SK-N-SH treated with all-trans-retinoic acid at 6 μM for 48 hours (cell line): ENCODE measurements around the gene ANO10.

Experiments
- ATAC-seq: fragments of 200-7000 bp; cut with Tn5 transposase; 3 replicates; pipeline ENCODE4 v1.9.1; 2020; ENCODE audit warnings: mild to moderate bottlenecking, moderate library complexity
- BACH2 ChIP-seq: fragments of 250-450 bp; sonication (Bioruptor Pico); IDR thresholded peaks from 2 replicates; pipeline ENCODE4 v1.9.0; 2021; ENCODE audit warnings: mild to moderate bottlenecking, borderline replicate concordance
- CSDC2 ChIP-seq: fragments of 250-450 bp; sonication (Bioruptor Pico); IDR thresholded peaks from 2 replicates; pipeline ENCODE4 v1.5.0; 2020; ENCODE audit warnings: mild to moderate bottlenecking, moderate library complexity
- CSRNP3 ChIP-seq: fragments of 250-450 bp; sonication (Bioruptor Pico); IDR thresholded peaks from 2 replicates; pipeline ENCODE4 v1.5.1; 2021; ENCODE audit warnings: mild to moderate bottlenecking, moderate library complexity
- ESRRG ChIP-seq: fragments of 250-450 bp; sonication (Bioruptor Pico); IDR thresholded peaks from 2 replicates; pipeline ENCODE4 v1.6.1; 2021; ENCODE audit warnings: mild to moderate bottlenecking
- GLIS3 ChIP-seq: fragments of 250-450 bp; sonication (Bioruptor Pico); IDR thresholded peaks from 2 replicates; pipeline ENCODE4 v1.5.0; 2020; ENCODE audit warnings: mild to moderate bottlenecking, moderate library complexity
- ISL1 ChIP-seq: fragments of 250-450 bp; sonication (Bioruptor Pico); IDR thresholded peaks from 2 replicates; pipeline ENCODE4 v2.1.2; 2022; ENCODE audit warnings: mild to moderate bottlenecking, moderate library complexity
- POU6F1 ChIP-seq: fragments of 250-450 bp; sonication (Bioruptor Pico); IDR thresholded peaks from 2 replicates; pipeline ENCODE4 v1.8.0; 2021; ENCODE audit warnings: low read depth, mild to moderate bottlenecking, moderate library complexity, borderline replicate concordance
- PPARA ChIP-seq: fragments of 250-450 bp; sonication (Bioruptor Pico); IDR thresholded peaks from 2 replicates; pipeline ENCODE4 v1.5.0; 2020; ENCODE audit warnings: mild to moderate bottlenecking, borderline replicate concordance
- RARB ChIP-seq: fragments of 250-450 bp; sonication (Bioruptor Pico); IDR thresholded peaks from 2 replicates; pipeline ENCODE4 v1.8.0; 2021; ENCODE audit warnings: mild to moderate bottlenecking, moderate library complexity
- SNAI2 ChIP-seq: fragments of 250-450 bp; sonication (Bioruptor Pico); IDR thresholded peaks from 2 replicates; pipeline ENCODE4 v1.5.0; 2020; ENCODE audit warnings: mild to moderate bottlenecking, moderate library complexity
- TOX ChIP-seq: fragments of 250-450 bp; sonication (Bioruptor Pico); IDR thresholded peaks from 2 replicates; pipeline ENCODE4 v1.8.0; 2021; ENCODE audit warnings: mild to moderate bottlenecking, moderate library complexity, borderline replicate concordance
- TSHZ2 ChIP-seq: fragments of 250-450 bp; sonication (Bioruptor Pico); IDR thresholded peaks from 2 replicates; pipeline ENCODE4 v1.5.0; 2020; ENCODE audit warnings: mild to moderate bottlenecking, moderate library complexity
- ZC3H10 ChIP-seq: fragments of 250-450 bp; sonication (Bioruptor Pico); IDR thresholded peaks from 2 replicates; pipeline ENCODE4 v1.5.1; 2021; ENCODE audit warnings: mild to moderate bottlenecking, moderate library complexity
- ZFP30 ChIP-seq: fragments of 450-650 bp; formaldehyde crosslinking; IDR thresholded peaks from 2 replicates; pipeline ENCODE4 v1.5.0; 2022; ENCODE audit warnings: mild to moderate bottlenecking, moderate library complexity
- ZNF565 ChIP-seq: fragments of 450-650 bp; formaldehyde crosslinking; conservative IDR thresholded peaks from 2 replicates; pipeline ENCODE4 v1.5.0; 2020; ENCODE audit warnings: low read depth, mild to moderate bottlenecking, moderate library complexity
- ZNF70 ChIP-seq: fragments of 450-650 bp; formaldehyde crosslinking; IDR thresholded peaks from 2 replicates; pipeline ENCODE4 v1.5.0; 2020; ENCODE audit warnings: mild to moderate bottlenecking, moderate library complexity
- TF ChIP-seq, protein P1 (sequence below): fragments of 250-450 bp; sonication (Bioruptor Pico); IDR thresholded peaks from 2 replicates; pipeline ENCODE4 v1.5.1; 2020; ENCODE audit warnings: low read depth, mild to moderate bottlenecking, moderate library complexity
- TF ChIP-seq, protein P2 (sequence below): fragments of 250-450 bp; sonication (Bioruptor Pico); IDR thresholded peaks from 2 replicates; pipeline ENCODE4 v1.8.0; 2020; ENCODE audit warnings: mild to moderate bottlenecking, moderate library complexity, borderline replicate concordance

Gene ANO10

GRCh38 chr3:43435706-43436105 is 186.1 kb downstream of the ANO10 start:
- ATAC-seq: no peak
- TF ChIP-seq ZFP30 (CRISPR knock-in tag) (no peak), GLIS3 (no peak), TSHZ2 (no peak), SNAI2 (CRISPR knock-in tag) (no peak), TOX (no peak)

GRCh38 chr3:43434431-43434830 is 187.4 kb downstream of the ANO10 start:
- TF ChIP-seq SNAI2 (CRISPR knock-in tag) (no peak), POU6F1 (CRISPR knock-in tag) (no peak), CSRNP3 (CRISPR knock-in tag) (no peak), BACH2 (CRISPR knock-in tag) (no peak)
- ATAC-seq: no peak

DNA sequence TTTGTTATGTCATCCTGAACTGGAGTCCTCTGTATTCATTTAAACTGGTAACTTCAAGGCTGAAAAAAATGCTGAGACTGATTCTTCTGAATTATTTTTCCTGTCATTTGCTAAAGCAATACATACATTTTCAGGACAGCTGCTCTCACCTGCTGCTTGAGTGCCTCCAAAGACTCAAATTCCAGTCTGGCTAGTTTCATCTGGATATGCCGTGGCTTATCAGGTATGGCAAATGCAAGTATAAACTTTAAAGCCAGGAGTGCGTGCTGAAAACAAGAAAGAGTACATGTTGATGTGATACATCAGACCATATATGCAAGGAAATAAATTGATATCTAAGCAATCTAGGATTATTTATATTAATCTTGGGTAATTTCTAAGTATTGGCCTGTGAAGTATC is 189.3 kb downstream of the ANO10 start:
- TF ChIP-seq ZNF565: no peak
- no peak for TF ChIP-seq ESRRG
- TF ChIP-seq SNAI2 (CRISPR knock-in tag): no peak
- TF ChIP-seq, protein P1, sequence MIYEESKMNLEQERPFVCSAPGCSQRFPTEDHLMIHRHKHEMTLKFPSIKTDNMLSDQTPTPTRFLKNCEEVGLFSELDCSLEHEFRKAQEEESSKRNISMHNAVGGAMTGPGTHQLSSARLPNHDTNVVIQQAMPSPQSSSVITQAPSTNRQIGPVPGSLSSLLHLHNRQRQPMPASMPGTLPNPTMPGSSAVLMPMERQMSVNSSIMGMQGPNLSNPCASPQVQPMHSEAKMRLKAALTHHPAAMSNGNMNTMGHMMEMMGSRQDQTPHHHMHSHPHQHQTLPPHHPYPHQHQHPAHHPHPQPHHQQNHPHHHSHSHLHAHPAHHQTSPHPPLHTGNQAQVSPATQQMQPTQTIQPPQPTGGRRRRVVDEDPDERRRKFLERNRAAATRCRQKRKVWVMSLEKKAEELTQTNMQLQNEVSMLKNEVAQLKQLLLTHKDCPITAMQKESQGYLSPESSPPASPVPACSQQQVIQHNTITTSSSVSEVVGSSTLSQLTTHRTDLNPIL (CRISPR knock-in tag): no peak
- TF ChIP-seq POU6F1 (CRISPR knock-in tag): no peak
- no peak for TF ChIP-seq ISL1 (CRISPR knock-in tag)
- TF ChIP-seq PPARA (CRISPR knock-in tag): no peak
- no peak for TF ChIP-seq RARB (CRISPR knock-in tag)
- no peak for TF ChIP-seq TOX
- TF ChIP-seq TSHZ2: no peak
- TF ChIP-seq, protein P2, sequence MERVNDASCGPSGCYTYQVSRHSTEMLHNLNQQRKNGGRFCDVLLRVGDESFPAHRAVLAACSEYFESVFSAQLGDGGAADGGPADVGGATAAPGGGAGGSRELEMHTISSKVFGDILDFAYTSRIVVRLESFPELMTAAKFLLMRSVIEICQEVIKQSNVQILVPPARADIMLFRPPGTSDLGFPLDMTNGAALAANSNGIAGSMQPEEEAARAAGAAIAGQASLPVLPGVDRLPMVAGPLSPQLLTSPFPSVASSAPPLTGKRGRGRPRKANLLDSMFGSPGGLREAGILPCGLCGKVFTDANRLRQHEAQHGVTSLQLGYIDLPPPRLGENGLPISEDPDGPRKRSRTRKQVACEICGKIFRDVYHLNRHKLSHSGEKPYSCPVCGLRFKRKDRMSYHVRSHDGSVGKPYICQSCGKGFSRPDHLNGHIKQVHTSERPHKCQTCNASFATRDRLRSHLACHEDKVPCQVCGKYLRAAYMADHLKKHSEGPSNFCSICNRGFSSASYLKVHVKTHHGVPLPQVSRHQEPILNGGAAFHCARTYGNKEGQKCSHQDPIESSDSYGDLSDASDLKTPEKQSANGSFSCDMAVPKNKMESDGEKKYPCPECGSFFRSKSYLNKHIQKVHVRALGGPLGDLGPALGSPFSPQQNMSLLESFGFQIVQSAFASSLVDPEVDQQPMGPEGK (CRISPR knock-in tag): no peak
- no peak for TF ChIP-seq ZNF70 (CRISPR knock-in tag)
- TF ChIP-seq ZC3H10: no peak
- TF ChIP-seq CSDC2 (CRISPR knock-in tag): no peak
- ATAC-seq: no peak
